ENCODE data around the gene NKAPL. TPM values are rescaled to one million over a fixed set of nuclear protein-coding genes. Genes with fewer than 3 reads are reported as not detected.

The NKAPL gene
- total RNA-seq, 3 donors from 2014 or later, result 0.24 to 2.8 TPM; not detected in 1

DNA sequence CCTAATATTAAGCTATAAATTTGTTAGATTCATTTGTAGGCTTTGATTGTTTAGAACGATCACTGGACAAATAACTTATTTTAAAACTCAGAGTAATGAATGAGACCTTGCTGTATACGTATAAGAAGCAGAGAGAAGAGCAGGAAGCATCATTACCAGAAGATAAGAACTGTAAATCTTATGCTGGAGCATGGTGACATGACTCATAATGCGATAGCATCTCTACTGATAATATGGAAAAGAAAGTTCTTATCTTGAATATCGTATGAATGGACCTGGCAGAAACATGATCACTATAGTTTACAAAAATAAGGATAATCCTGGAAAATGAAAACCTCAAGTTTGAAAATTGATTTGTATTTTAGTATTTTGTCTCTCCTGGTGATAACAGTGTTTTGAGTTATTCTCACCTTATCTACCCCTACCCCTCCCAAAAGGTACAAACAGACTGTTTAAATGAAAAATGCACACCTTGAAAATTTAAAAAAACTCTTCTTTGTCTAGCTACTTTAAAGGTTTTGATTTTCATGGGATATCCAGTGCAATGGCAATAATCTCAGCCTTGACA is 5.8 kb downstream of the NKAPL start:
- Histone ChIP-seq H3K9me3 (no peaks in the 10 kb centered on the region), H3K36me3 (ENCODE audit: low read depth) (no peaks in the 10 kb centered on the region), H3K4me3 (no peak overlapping the region), H3K4me1 (ENCODE audit: low read depth) (peaks cover 9% of the 10 kb centered on the region)
- DNase-seq (no peak), ATAC-seq (no peak)
- intact Hi-C loops (cut with DNase I, micrococcal nuclease), result no loop called here
- TF ChIP-seq, protein P1, sequence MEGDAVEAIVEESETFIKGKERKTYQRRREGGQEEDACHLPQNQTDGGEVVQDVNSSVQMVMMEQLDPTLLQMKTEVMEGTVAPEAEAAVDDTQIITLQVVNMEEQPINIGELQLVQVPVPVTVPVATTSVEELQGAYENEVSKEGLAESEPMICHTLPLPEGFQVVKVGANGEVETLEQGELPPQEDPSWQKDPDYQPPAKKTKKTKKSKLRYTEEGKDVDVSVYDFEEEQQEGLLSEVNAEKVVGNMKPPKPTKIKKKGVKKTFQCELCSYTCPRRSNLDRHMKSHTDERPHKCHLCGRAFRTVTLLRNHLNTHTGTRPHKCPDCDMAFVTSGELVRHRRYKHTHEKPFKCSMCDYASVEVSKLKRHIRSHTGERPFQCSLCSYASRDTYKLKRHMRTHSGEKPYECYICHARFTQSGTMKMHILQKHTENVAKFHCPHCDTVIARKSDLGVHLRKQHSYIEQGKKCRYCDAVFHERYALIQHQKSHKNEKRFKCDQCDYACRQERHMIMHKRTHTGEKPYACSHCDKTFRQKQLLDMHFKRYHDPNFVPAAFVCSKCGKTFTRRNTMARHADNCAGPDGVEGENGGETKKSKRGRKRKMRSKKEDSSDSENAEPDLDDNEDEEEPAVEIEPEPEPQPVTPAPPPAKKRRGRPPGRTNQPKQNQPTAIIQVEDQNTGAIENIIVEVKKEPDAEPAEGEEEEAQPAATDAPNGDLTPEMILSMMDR (IDR thresholded peaks at IDR 0.05), result no peak

DNA sequence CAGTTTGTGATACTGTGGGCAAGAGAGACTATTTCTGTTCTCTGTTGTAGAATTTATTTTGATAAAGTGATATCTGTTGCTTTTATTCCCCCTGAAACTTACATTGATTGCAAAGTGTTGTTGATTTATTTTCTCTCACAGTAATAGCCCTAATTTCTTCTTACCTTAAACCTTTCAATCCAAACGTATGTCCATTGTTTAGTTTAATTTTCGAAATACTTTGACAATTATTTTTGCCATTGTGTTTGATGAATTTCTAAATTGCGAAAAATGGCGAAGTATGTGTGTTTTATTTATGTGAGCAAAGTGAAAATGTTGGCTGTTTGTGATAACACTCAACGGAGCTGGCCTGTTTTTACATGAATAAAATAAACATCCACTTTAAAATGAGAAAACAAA is 7.5 kb downstream of the NKAPL start:
- peak overlapping the region; percentile 50 for H3K4me3 ChIP-seq
- intact Hi-C loops (cut with DNase I, micrococcal nuclease), result no loop called here
- H3K9me3 ChIP-seq, result no peaks in the 10 kb centered on the region
- H3K4me1 ChIP-seq (ENCODE audit: low read depth), result peaks cover 9% of the 10 kb centered on the region
- TF ChIP-seq, protein P1 (IDR thresholded peaks at IDR 0.05), result no peak
- no peaks in the 10 kb centered on the region for H3K36me3 ChIP-seq (ENCODE audit: low read depth)
- ATAC-seq (no peak), DNase-seq (no peak)

DNA sequence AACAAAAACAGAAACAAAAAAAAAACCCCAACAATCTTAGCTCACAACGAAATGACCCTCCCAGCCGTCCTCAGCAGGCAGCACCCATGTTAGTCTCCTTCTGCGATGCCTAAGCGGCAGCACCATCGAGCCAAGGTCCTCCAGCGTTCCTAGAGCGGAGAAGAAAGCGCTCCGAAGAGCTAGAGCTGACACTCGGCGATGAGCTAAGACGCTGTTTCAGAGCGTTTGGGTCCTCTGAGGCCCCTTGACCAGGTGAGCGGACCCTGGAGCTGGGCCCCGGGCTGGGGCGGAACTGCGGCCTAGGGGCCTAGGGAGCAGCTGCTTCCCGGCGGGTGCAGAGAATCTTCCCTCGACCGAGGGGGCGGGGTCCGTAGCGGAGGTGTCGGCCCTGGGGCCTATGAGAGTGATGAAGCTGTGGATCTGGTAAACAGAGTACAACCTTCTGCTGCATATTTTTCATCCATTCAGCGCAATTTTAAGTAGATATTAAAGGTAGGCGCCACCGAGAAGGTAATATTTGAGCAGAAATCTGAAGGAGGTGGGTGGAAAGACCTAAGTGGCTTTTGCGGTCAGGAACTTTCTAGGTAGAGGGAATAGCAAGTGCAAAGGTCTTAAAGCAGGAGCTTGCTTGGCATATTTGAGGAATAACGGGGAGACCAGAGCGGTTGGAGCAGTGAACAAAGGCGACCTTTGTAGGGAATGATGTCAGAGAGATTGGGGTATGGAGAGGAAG is 8.0 kb downstream of the NKAPL start, which contains the start of gene ZSCAN26:
ZSCAN26 (plus strand) TSS at position 182 of the 733 bp plus-strand sequence. CDS start 4,777 bp downstream, outside the sequence.
- TF ChIP-seq, protein P1 (IDR thresholded peaks at IDR 0.05), result no peak
- no peaks in the 10 kb centered on the region for H3K36me3 ChIP-seq (ENCODE audit: low read depth)
- peaks cover 9% of the 10 kb centered on the region for H3K4me1 ChIP-seq (ENCODE audit: low read depth)
- H3K9me3 ChIP-seq, result no peaks in the 10 kb centered on the region
- ATAC-seq, result peak; percentile 99
- DNase-seq, result peak; percentile 86 to 93 (median 92)
- peak within 1 kb of the TSS; percentile 50 for H3K4me3 ChIP-seq
- intact Hi-C loops (cut with DNase I, micrococcal nuclease), result no loop called here

DNA sequence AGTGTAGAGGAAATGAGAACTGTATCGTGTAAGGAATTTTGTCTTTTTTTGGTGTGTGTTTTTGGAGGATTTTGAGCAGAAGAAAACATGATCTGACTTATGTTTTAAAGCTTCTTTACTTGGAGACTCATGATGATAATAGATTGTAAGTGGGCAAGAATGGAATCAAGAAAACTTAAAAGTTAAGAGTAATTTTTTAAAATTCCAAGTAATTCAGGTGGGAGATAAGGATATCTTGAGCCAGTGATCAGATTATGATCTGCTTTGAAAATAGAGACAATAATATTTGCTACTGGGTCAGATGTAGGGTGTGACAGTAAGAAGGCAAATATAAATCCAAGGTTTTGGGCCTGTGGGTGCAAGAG is 8.6 kb downstream of the NKAPL start:
- Histone ChIP-seq H3K9me3 (no peaks in the 10 kb centered on the region), H3K4me3 (no peak overlapping the region), H3K36me3 (ENCODE audit: low read depth) (no peaks in the 10 kb centered on the region), H3K4me1 (ENCODE audit: low read depth) (peaks cover 9% of the 10 kb centered on the region)
- TF ChIP-seq, protein P1 (IDR thresholded peaks at IDR 0.05), result no peak
- no peak for DNase-seq
- ATAC-seq, result no peak
- intact Hi-C loops (cut with DNase I, micrococcal nuclease), result no loop called here

DNA sequence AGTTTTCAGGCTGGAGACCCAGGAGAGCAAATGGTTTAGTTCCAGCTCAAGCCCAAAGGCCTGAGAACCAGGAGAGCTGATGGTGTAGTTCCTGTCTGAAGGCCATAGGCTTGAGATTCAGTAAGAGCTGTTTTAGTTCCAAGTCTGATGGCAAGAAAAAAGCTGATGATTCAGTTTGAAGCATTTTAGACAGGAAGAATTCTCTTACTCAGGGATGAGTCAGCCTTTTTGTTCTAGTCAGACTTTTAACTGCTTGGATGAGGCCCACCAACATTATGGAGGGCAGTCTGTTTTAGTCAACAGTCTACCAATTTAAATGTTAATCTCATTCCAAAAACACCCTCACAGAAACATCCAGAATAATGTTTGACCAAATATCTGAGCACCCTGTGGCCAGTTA is 10.4 kb downstream of the NKAPL start:
- ATAC-seq, result no peak
- H3K4me3 ChIP-seq, result no peak overlapping the region
- H3K4me1 ChIP-seq (ENCODE audit: low read depth), result peaks cover 9% of the 10 kb centered on the region
- no peaks in the 10 kb centered on the region for H3K36me3 ChIP-seq (ENCODE audit: low read depth)
- TF ChIP-seq, protein P1 (IDR thresholded peaks at IDR 0.05), result no peak
- DNase-seq, result no peak
- H3K9me3 ChIP-seq, result no peaks in the 10 kb centered on the region
- intact Hi-C loops (cut with DNase I, micrococcal nuclease), result no loop called here

All from mucosa of descending colon (tissue), 3 donors.